Endothelial cell of umbilical vein (primary cell): ENCODE data around the gene MYL11. TPM values are rescaled to one million over a fixed set of nuclear protein-coding genes. Genes with fewer than 3 reads are reported as not detected.

ENCODE experiments used
- BruUV-seq: library from RNA; stranded (reverse); fragments of 400-500 nt; replicated peaks from 2 replicates; lab custom pipeline; 2021; lab: Mats Ljungman, UMichigan
- CTCF ChIA-PET: fragments of 300-600, 350-600 bp; sonication (Branson Sonifier 250); formaldehyde crosslinking; loops from one replicate; lab custom pipeline; 2021; ENCODE audit warnings: antibody characterized with exemption, inconsistent platforms; lab: Charles Lee
- POLR2A ChIA-PET: fragments of 300-600, 350-600 bp; sonication (Branson Sonifier 250); formaldehyde crosslinking; loops from one replicate; lab custom pipeline; 2021; ENCODE audit warnings: antibody characterized with exemption, inconsistent platforms; lab: Charles Lee
- DNase-seq: peaks from one replicate; pipeline ENCODE4 v3.0.0-alpha.2; 2011; ENCODE audit warnings: low read depth, low spot score
- FAIRE-seq: peaks from 2 replicates; lab custom pipeline; 2011; peaks lifted over from hg19 to GRCh38; lab: Jason Lieb, UNC
- H2AFZ ChIP-seq: 2 replicates; pipeline ENCODE4 v1.6.0; 2012; ENCODE audit warnings: low read depth, low read length, control low read depth, inconsistent platforms
- H3K27ac ChIP-seq: 2 replicates; pipeline ENCODE4 v1.5.1; 2011; ENCODE audit warnings: low read depth, mild to moderate bottlenecking, control low read depth, low read length, moderate library complexity; ENCODE audit not compliant: insufficient read depth
- H3K27me3 ChIP-seq, 2 experiments: 2 replicates each; pipeline versions ENCODE4 v1.6.0 to v1.6.1; 2011; ENCODE audit warnings: low read length in 2 of 2, mixed read lengths in 1 of 2; ENCODE audit not compliant: control insufficient read depth in 2 of 2, insufficient read depth in 2 of 2
- H3K36me3 ChIP-seq, 2 experiments: 2 replicates in 1 of 2; 3 replicates in 1 of 2; pipeline ENCODE4 v1.5.1; 2011; ENCODE audit warnings: low read length in 2 of 2, mild to moderate bottlenecking in 1 of 2, moderate library complexity in 1 of 2; ENCODE audit not compliant: control insufficient read depth in 2 of 2, insufficient read depth in 2 of 2; ENCODE audit errors: extremely low read depth in 1 of 2
- H3K4me1 ChIP-seq: 3 replicates; pipeline ENCODE4 v1.5.1; 2011; ENCODE audit warnings: mild to moderate bottlenecking, low read length; ENCODE audit not compliant: control insufficient read depth, insufficient read depth; ENCODE audit errors: extremely low read depth
- H3K4me2 ChIP-seq: 2 replicates; pipeline ENCODE4 v1.6.1; 2011; ENCODE audit warnings: low read length, control low read depth, mixed read lengths; ENCODE audit not compliant: insufficient read depth
- H3K4me3 ChIP-seq, 3 experiments: fragments of 200-600 bp in 1 of 3; sonication (generic), shearing (Covaris generic) in 1 of 3; replicated peaks in 1 of 3; 2 replicates each; pipeline ENCODE4 v1.5.1; 2011 to 2016; ENCODE audit warnings: control low read depth in 3 of 3, low read length in 3 of 3, mild to moderate bottlenecking in 2 of 3, inconsistent platforms in 1 of 3, low read depth in 1 of 3, moderate library complexity in 1 of 3; ENCODE audit not compliant: insufficient read depth in 1 of 3
- H3K79me2 ChIP-seq: 2 replicates; pipeline ENCODE4 v1.6.0; 2012; ENCODE audit warnings: low read length, inconsistent platforms; ENCODE audit not compliant: control insufficient read depth, insufficient read depth
- H3K9ac ChIP-seq: replicated peaks from 2 replicates; pipeline ENCODE3; 2011; ENCODE audit warnings: low read length, control low read depth; ENCODE audit not compliant: insufficient read depth; ENCODE audit errors: extremely low read depth
- H3K9me1 ChIP-seq: replicated peaks from 3 replicates; pipeline ENCODE4 v1.6.0; 2011; ENCODE audit warnings: mild to moderate bottlenecking, low read length; ENCODE audit not compliant: control insufficient read depth, insufficient read depth; ENCODE audit errors: extremely low read depth
- H3K9me3 ChIP-seq: replicated peaks from 2 replicates; pipeline ENCODE4 v1.5.1; 2012; ENCODE audit warnings: low read length, inconsistent platforms; ENCODE audit not compliant: control insufficient read depth, insufficient read depth
- H4K20me1 ChIP-seq: replicated peaks from 2 replicates; pipeline ENCODE3; 2011; ENCODE audit warnings: mild to moderate bottlenecking, low read length; ENCODE audit not compliant: control insufficient read depth, insufficient read depth; ENCODE audit errors: extremely low read depth
- CTCF ChIP-seq, 2 donors: IDR thresholded peaks; 1 replicate in 1 of 2; 2 replicates in 1 of 2; pipeline ENCODE4 v1.5.1; 2011; ENCODE audit warnings: low read length in 2 of 2, mild to moderate bottlenecking in 2 of 2, moderate library complexity in 2 of 2, control low read depth in 1 of 2, inconsistent platforms in 1 of 2, low read depth in 1 of 2; ENCODE audit not compliant: insufficient read depth in 1 of 2; ENCODE audit errors: extremely low read depth in 1 of 2
- EZH2 ChIP-seq: IDR thresholded peaks from 2 replicates; pipeline ENCODE4 v1.6.1; 2012; ENCODE audit warnings: borderline replicate concordance, low read depth, mild to moderate bottlenecking, moderate library complexity, low read length, inconsistent platforms; ENCODE audit not compliant: severe bottlenecking
- GATA2 ChIP-seq: IDR thresholded peaks from 2 replicates; pipeline ENCODE4 v1.7.0; 2011; ENCODE audit warnings: low read depth, mild to moderate bottlenecking, moderate library complexity, mixed read lengths, low read length; ENCODE audit not compliant: insufficient read length, insufficient read depth
- dilution Hi-C: fragments of 300-500 bp; cut with MboI; formaldehyde crosslinking; loops from one replicate; pipeline ENCODE4 v1.15.0; 2019; ENCODE audit warnings: low sequenced_read_pairs; ENCODE audit not compliant: extremely low pct_ligation_motif_present
- intact Hi-C: fragments of 100-400 bp; cut with micrococcal nuclease; formaldehyde crosslinking; loops from one replicate; pipeline ENCODE4 v1.10.0; 2022
- polyA plus RNA-seq, 4 experiments: library from polyadenylated mRNA; depleted of rRNA in 3 of 4; stranded (reverse) in 3 of 4; unstranded in 1 of 4; fragments of >200 nt; gene quantifications; 2 replicates each; pipeline versions ENCODE4 v1.2.1 to v1.2.3, GENCODE V29; 2011 to 2012; ENCODE audit warnings: missing spikeins in 1 of 4
- total RNA-seq: library from RNA; stranded (reverse); gene quantifications from 2 replicates; pipeline ENCODE4 v1.2.3, GENCODE V29; 2021

Gene MYL11
- total and polyA plus RNA-seq, 2 donors (not counting 3 experiments of a cell fraction or from before 2014, with no cell fraction given), result 1.3 TPM; not detected in 1

- peak; percentile 4 to 28 for TF ChIP-seq CTCF (IDR thresholded peaks at IDR 0.05; ENCODE audit: extremely low read depth in 1 of 2, insufficient read depth in 1 of 2, low read depth in 1 of 2, low read length in 2 of 2)
- TF ChIP-seq EZH2, result peak; percentile 70
- TF ChIP-seq GATA2, result no peak
- POLR2A ChIA-PET, result interaction anchor here (0.6 to 1.5 kb wide), 5 partner anchors 16 to 45 kb away, joined by 3 to 7 read pairs (median 5); partner anchors contain the start of gene ZNF48
- Histone ChIP-seq H3K4me1 (peaks cover 24% of the 10 kb centered on the region), H3K4me2 (peak within 1 kb of the TSS; percentile 88), H3K4me3 (peak within 1 kb of the TSS; percentile 49 to 83 (median 70)), H3K79me2 (peaks cover 41% of the 10 kb centered on the region), H4K20me1 (no peaks in the 10 kb centered on the region), H3K9ac (peak within 1 kb of the TSS; percentile 53), H3K36me3 (peaks cover 2 to 4% of the 10 kb centered on the region in 2 experiments), H2AFZ (peak within 1 kb of the TSS; percentile 72), H3K9me1 (no peaks in the 10 kb centered on the region), H3K9me3 (no peaks in the 10 kb centered on the region), H3K27me3 (no peaks in the 10 kb centered on the region), H3K27ac (peak within 1 kb of the TSS; percentile 42)
- FAIRE-seq (peak; percentile 100), DNase-seq (peak; percentile 100)
- intact Hi-C loops, result loop anchor here (1.0 to 2.0 kb wide), 6 partner anchors 8 to 288 kb away; partner anchors contain the start of genes FBRS and PRR14
- CTCF ChIA-PET, result interaction anchor here (0.6 to 1.8 kb wide), 13 partner anchors 8 to 279 kb away, joined by 3 to 24 read pairs (median 4); partner anchors contain the start of genes CD2BP2, DCTPP1, TBX6 and ZNF48
- BruUV-seq, result no TSS peak
- dilution Hi-C loops, result no loop called here
These were observed 4.0 kb upstream of the MYL11 start, which contains the start of gene TBC1D10B for GRCh38 chr16:30370456-30371247. TSS of gene TBC1D10B (minus strand) at chr16:30370494. CDS start at chr16:30370183, 311 bp downstream.
